ENCODE results near the gene PPP4R3A. TPM values are rescaled to one million over a fixed set of nuclear protein-coding genes. Genes with fewer than 3 reads are reported as not detected.
"Not testable (repeated sequence)": the region's sequence is repeated elsewhere in the genome, so short reads cannot be mapped to it uniquely, and the experiment has no call there.

PPP4R3A gene
- total RNA-seq: 10 to 100 TPM; 44.3 to 49.5 TPM
- long read RNA-seq, partial matches to known transcripts: 1 of 4 reads
- long read RNA-seq, other reads (novel, unspliced or antisense): 3 of 4 reads

DNA sequence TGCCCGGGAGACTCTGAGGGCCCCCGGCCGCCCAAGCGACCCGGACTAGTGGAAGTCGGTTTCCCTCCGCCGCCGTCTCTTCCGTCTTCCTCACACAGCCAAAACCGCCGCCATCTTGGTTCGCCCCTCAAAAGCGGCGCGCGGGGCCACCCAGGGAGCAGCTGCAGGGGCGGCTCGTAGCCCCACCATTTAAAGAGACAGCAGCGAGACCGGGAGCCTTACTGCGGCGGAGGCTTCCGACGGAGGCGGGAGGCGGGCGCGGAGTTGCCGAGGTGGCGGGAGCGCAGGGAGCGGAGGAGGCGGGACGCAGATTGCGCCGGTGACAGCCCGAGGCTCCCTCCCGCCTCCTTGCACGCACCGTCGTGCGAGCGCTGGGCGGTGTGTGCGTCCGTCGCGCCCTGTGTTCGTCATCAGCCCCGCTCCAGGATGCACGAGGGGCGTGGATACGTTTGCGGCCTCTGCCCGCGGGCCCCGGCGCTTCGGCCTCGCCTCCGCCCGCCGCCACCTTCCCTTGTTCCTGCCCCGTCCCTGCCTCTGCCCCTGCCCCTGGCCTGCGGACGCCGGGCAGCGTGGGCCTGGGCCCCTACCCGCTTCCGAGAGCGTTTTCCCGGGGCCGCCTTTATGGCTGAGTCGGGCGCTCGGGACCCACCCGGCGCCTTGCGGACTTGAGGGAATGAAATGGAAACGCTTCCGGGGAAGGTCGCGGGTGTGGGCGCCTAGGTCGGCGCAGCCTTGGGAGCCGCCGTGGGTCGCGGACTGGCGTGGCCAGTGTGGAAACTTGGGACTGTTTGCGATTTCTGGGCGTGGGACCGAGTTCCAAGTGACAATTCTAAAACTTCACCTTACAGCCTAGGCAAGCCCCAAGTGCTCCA lies at the start of gene PPP4R3A:
Gene PPP4R3A, minus strand, starts transcription at position 140 of the 872 bp plus-strand sequence. CDS start 663 bp downstream, outside the sequence.
- intact Hi-C loops (cut with DNase I): no loop called here
- DNase-seq (peak; percentile 96), ATAC-seq (peak; percentile 95 to 98)

- DNase-seq: no peak
- intact Hi-C loops (cut with DNase I): no loop called here
- ATAC-seq: no peak
Measured at GRCh38 chr14:91555531-91555930, 45.4 kb upstream of the PPP4R3A start.

GRCh38 chr14:91554535-91555332 lies 44.6 kb upstream of the PPP4R3A start:
- no peak for DNase-seq
- ATAC-seq: no peak
- intact Hi-C loops (cut with DNase I): no loop called here

DNA sequence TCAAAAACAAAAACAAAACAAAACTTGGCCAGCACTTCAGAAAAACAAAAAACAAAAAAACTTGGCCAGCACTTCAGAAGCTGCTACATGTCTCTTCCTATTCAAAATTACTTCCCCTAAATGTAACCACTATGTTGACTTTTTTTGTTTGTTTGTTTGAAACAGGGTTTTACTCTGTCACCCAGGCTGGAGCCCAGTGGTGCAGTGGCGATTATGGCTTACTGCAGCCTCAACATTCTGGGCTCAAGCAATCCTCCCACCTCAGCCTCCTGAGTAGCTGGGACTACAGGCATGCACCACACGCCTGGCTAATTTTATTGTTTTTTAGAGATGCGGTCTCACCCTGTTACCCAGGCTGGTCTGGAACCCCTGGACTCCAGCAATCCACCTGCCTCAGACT lies 38.0 kb upstream of the PPP4R3A start:
- no peak for DNase-seq
- no peak for ATAC-seq
- intact Hi-C loops (cut with DNase I): no loop called here

- ATAC-seq: no peak
- intact Hi-C loops (cut with DNase I): no loop called here
- DNase-seq: no peak
Measured at GRCh38 chr14:91545946-91546716, 36.0 kb upstream of the PPP4R3A start.

- no peak for DNase-seq
- ATAC-seq: no peak
- intact Hi-C loops (cut with DNase I): no loop called here
Measured at GRCh38 chr14:91545204-91545603, 35.1 kb upstream of the PPP4R3A start.

DNA sequence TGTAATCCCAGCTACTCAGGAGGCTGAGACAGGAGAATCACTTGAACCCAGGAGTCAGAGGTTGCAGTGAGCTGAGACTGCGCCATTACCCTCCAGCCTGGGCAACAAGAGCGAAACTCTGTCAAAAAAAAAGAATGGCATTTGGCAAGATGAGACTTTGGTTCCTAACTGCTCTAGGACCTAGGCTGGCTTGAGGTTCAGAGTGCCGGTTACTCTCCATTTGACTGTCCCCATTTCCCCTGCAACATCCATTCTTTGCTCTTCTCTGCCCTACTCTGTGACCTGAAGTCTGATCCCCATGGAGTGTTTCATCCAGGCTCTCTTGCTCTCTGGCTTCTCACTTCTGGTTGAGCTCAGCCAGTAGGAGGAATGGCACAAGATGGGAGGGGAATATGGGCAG lies 26.2 kb upstream of the PPP4R3A start:
- intact Hi-C loops (cut with DNase I): no loop called here
- ATAC-seq: no peak
- no peak for DNase-seq

DNA sequence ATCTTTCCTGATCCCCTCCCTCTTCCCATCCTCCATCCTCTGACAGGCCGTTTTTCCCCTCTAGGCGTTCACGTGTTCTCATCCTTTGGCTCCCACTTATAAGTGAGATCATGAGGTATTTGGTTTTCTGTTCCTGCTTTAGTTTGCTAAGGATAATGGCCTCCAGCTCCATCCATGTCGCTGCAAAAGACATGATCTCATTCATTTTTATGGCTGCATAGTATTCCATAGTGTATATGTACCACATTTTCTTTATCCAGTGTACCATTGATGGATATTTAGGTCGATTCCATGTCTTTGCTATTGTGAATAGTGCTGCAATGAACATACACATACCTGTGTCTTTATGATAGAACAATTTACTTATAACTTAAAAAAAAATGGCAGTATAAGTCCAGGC lies 23.9 kb upstream of the PPP4R3A start:
- intact Hi-C loops (cut with DNase I); ATAC-seq; DNase-seq: not testable (repeated sequence)

- DNase-seq (no peak), ATAC-seq (no peak)
- intact Hi-C loops (cut with DNase I): no loop called here
Measured at GRCh38 chr14:91533623-91534022, 23.5 kb upstream of the PPP4R3A start.

DNA sequence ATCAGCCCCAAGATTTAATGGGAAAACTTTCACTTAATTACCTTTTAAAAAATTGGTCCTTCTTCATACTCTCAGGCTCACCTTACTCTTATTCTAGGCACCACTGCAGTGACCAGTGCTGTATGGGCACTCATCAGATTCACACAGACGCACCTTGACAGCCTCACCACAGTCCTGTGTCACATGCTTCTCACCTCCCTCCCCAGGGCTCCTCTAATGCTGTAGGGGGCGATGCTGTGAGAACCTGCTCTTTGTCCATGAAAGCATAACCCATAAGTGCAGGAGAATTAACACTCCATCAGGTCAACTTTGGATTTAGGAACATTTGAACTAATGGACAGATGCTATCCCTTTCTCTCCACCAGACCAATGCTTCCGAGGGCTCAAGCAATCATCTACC lies 13.9 kb upstream of the PPP4R3A start:
- no peak for DNase-seq
- intact Hi-C loops (cut with DNase I): no loop called here
- ATAC-seq: no peak

- no peak for ATAC-seq
- DNase-seq: no peak
- intact Hi-C loops (cut with DNase I): no loop called here
Measured at GRCh38 chr14:91521061-91521640, 11.0 kb upstream of the PPP4R3A start.

DNA sequence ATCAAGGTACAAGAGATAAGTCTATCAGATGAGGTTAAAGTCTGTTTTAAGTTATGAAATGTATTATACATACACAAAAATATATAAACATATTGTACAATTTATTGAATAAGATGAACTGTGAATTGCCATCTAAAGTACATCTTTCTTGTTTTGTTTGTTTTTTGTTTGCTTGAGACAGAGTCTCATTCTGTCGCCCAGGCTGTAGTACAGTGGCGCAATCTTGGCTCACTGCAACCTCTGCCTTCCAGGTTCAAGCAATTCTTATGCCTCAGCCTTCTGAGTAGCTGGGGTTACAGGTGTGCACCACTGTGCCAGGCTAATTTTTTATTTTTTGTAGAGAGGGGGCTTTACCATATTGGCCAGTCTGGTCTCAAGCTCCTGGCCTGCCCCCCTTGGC lies 10.0 kb upstream of the PPP4R3A start:
- DNase-seq: no peak
- ATAC-seq: no peak
- intact Hi-C loops (cut with DNase I): no loop called here

DNA sequence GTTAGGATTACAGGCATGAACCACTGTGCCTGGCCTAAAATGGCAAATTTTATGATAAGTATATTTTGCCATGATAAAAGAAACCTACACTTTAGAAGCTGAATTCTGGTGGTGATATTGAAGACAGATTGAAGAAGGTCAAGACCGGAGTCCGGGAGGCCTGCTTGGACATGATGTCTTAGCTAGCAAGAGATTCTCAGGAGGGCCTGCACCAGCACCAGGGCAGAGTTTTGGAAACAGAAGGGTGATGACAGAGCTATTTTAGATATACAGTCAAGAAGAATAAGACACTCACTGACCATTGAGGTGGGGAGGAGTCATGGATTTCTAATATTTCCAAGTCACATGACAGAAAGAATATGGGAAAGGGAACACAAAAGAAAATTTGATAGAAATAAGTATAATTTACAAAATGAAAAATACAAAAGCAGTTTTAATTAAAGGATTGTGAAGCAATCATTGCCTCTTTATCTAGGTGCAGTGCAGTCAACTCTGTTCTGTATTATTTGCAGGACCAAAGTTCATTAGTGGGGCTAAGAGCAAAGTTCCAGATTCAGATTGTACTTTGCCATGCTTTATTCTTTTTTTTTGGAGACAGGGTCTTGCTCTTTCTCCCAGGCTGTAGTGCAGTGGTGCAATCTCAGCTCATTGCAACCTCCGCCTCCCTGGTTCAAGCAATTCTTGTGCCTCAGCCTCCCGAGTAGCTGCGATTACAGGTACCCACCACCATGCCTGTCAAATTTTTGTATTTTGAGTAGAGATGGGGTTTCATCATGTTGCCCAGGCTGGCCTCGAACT lies 9.3 kb upstream of the PPP4R3A start:
- DNase-seq: no peak
- ATAC-seq: no peak
- intact Hi-C loops (cut with DNase I): no loop called here

DNA sequence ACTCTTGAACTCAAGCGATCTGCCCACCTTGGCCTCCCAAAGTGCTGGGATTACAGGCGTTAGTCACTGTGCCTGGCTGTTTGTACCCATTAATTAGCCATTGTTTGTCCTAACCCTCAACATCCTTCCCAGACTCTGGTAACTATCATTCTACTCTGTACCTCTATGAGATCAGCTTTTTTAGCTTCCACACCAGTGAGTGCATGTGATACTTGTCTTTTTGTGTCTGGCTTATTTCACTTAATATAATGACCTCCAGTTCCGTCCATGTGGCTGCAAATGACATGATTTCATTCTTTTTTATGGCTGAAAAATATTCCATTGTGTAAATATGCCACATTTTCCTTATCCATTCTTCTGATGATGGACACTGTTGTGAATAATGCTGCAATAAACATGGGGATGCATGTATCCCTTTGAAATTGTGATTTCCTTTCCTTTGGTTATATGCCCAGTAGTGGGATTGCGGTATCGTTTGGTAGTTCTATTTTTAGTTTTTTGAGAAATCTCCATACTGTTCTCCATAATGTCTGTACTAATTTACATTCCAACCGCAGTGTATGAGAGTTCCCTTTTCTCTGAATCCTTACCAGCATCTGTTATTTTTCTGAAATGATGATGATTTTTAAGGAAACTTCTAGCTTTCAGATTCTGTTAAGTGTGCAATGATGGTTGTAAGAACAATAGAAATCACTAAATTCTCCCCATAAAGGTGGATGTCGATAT lies 6.7 kb upstream of the PPP4R3A start:
- ATAC-seq: no peak
- no peak for DNase-seq
- intact Hi-C loops (cut with DNase I): no loop called here

DNA sequence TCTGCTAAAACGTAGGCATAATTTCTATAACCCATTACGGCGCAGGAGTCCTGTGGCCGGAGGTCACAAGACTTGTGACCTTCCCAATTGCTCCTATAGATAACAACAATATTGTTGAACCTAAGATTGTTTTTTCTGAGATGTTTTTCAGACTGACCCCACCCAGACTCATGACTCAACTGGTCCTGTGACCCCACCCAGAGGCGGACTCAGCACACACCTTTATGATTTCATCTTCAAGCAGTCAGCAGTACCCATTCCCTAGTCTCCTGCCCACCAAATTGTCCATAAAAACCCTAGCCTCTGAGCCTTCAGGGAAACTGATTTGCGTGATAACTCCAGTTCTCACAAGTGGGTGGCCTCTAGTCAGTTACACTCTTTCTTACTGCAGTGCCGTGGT lies 5.9 kb upstream of the PPP4R3A start:
- no peak for ATAC-seq
- DNase-seq: no peak
- intact Hi-C loops (cut with DNase I): no loop called here

DNA sequence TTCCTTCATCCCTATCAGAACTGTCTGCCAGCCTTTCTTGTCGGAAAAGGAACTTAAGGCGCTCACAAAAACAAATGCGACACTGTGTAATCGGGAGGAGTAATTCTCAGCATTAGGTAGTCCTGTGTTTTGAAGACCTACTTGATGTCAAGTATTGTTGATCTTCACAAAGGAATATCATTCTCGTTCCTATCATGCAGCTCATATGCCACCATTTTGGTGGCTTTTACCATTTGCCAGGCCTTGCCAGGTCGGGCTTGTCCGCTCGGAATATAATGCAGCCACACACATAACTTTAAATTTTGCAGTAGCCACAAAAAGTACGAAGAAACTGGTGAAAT lies 903 bp upstream of the PPP4R3A start:
- ATAC-seq (no peak), DNase-seq (no peak)
- intact Hi-C loops (cut with DNase I): no loop called here

DNA sequence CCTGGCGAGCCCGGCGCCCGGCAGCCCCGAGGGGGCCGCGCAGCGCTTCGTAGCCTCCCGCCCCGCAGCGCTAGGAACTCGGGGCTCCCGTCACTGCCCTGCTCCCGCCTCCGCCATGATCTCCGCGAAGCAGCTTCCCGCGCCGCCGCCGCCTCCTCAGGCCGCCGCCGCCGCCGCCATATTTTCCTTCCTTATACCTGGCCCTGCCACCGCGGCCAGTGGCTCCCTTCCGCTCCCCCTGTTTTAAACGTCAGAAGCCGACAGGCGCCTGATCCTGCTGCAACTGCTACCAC lies 286 bp downstream of the PPP4R3A start:
- intact Hi-C loops (cut with DNase I): no loop called here
- no peak for DNase-seq

More for the DNA sequence above, 286 bp downstream of the PPP4R3A start:
- ATAC-seq: peak; percentile 36 to 46

All from left cardiac atrium (tissue), 4 donors.